ENCODE data around the gene CNTNAP2.
"Not testable (repeated sequence)": the region's sequence is repeated elsewhere in the genome, so short reads cannot be mapped to it uniquely, and the experiment has no call there.

The CNTNAP2 gene

DNA sequence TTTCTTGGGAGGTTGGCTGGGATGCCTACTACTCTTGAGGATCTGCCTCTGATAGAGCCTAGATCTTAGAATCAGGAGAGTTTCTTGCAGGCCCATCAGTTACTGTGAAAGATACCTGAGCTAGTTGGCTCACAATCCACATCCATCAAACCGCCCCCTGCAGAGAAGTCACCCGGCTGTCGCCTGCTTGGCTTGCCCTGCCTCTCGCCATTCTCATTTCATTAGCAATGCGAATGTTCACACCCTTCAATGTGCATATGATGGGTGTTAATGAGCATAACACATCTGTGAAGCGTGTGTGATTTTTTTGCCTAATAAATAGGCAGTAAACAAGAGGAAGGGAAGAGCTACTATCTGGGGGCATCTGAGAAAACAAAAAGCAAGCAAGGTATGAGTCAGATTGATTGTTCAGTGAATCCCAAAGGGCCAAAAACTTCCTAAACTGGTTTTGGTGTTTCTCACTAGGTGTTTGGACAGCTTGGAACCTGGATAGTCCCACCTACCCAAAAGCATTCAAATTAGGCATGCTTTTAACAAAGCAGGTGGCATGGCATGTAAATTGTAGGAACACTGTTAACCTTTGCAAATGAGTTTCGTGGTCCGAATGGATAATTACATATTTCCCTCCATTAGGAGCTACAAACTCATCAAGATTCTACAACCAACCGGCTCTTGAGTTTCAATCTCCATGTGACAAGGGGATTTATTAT lies 2201.7 kb downstream of the CNTNAP2 start:
- no peak for DNase-seq (ENCODE audit: low read depth)

DNA sequence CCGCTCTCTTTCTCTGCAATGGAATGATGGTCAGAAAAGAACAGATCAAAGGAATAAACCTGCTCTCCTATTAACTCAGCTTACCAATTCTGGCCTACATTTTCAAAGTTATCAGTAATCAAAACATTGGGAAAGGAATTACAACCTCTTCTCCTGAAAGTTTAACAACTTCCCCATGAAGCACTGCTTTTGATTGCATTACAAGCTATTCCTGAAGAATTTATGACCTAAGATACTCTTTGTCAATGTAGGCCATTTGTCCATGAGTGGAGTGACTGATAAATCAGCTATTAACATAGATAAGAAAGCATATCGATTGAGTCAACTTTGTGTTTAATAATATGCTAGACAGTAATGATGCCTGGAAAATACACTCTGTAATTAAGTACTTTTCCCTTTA lies 2202.2 kb downstream of the CNTNAP2 start:
- no peak for DNase-seq (ENCODE audit: low read depth)

DNA sequence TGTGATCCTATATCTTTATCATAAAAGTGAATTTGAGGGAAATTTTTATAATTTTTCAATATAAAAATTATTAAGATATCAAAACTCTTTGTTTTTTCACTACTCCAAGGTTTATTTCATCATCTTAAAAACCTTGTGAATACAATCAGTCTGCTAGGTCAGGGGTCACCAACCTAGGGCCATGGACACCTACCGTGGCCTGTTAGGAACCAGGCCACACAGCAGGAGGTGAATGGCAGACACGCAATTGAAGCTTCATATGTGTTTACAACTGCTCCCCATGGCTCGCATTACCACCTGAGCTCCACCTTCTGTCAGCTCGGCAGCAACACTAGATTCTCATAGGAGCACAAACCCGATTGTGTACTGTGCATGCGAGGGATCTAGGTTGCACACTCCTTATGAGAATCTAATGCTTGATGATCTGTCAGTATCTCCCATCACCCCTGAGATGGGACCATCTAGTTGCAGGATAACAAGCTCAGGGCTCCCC lies 2202.8 kb downstream of the CNTNAP2 start:
- DNase-seq (ENCODE audit: low read depth), result no peak

DNA sequence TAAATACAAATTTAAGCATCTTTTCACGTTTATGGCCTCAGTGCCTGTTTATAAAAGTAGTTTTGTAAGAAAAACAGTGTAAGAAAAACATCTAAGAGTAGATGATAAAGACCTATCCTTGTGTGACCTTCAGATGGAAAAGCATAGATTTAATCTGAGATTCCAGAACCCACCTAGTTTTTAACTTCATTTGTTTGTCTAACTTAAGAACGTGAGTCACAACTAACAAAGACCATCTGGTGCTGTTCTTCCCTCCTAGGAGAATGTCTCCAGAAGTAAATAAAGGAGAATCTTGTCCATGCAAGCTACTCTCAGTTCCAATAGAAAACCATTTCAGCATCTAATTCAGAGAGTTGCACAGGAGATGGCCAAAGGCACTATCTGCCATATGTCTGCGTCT lies 2208.6 kb downstream of the CNTNAP2 start:
- DNase-seq (ENCODE audit: low read depth), result no peak

DNA sequence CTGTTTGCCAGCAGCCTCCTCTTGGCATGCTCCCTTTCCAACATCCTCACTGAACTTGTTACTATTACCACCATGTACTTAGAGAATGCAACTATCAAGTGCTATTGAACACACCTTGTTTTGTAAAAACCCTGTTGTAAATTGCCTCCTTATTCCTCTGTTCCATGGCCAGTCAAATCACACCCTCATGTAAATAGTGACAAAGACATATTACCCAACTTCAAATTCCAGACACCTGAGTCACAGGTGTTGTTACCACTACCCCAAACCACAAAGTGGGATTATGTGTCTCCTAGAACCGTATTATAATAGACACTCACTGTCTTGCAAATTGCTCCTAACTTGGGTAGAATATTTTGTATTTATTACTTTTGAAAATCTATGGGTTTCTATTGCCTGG lies 2210.8 kb downstream of the CNTNAP2 start:
- DNase-seq (ENCODE audit: low read depth), result no peak

DNA sequence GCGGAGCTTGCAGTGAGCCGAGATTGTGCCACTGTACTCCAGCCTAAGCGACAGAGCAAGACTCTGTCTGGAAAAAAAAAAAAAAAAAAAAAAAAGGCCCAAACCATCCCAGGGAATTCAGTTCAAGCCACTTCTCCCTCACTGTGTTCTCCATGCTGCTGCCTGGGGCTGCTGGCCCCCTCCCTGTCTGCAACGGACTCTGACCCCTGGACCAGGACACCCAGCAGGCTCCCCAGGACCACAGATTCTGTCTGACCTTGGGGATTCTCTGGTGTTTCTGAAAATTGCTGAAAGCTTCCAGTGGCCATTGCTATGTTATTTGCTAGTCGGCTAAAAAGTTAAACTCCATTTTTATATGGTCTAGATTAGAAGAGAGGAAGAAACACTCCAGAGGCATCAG lies 2212.3 kb downstream of the CNTNAP2 start:
- no peak for DNase-seq (ENCODE audit: low read depth)

DNA sequence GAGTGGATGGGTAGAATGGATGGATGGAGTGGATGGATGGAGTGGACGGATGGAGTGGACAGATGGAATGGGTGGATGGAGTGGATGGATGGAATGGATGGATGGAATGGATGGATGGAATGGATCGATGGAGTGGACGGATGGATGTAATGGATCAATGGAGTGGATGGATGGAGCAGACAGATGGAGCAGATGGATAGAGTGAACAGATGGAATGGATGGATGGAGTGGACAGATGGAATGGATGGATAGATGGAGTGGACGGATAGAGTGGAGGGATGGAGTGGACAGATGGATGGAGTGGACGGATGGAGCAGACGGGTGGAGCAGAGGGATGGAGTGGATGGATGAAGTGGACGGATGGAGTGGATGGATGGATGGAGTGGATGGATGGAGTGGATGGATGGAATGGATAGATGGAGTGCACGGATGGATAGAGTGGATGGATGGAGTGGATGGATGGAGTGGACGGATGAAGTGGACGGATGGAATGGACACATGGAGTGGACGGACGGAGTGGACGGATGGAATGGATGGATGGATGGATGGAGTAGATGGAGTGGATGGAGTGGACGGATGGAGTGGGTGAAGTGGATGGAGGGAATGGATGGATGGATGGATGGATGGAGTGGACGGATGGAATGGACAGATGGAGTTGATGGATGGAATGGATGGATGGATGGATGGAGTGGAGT lies 2213.7 kb downstream of the CNTNAP2 start:
- no peak for DNase-seq (ENCODE audit: low read depth)

DNA sequence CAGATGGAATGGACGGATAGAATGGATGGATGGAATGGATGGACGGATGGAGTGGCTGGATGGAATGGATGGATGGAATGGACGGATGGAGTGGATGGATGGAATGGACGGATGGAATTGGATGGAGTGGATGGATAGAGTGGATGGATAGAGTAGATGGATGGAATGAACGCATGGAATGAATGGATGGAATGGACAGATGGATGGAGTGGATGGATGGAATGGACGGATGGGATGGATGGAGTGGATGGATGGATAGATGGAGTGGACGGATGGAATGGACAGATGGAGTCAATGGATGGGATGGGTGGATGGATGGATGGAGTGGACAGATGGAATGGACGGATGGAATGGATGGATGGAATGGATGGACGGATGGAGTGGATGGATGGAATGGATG lies 2214.2 kb downstream of the CNTNAP2 start:
- DNase-seq (ENCODE audit: low read depth), result no peak

DNA sequence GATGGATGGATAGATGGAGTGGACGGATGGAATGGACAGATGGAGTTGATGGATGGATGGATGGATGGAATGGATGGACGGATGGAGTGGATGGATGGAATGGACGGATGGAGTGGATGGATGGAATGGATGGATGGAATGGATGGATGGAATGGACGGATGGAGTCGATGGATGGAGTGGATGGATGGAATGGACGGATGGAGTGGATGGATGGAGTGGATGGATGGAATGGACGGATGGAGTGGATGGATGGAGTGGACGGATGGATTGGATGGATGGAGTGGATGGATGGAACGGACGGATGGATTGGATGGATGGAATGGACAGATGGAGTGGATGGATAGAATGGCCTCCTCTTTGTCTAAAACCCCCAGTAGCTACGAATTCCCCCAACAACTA lies 2214.9 kb downstream of the CNTNAP2 start:
- DNase-seq (ENCODE audit: low read depth), result not testable (repeated sequence)

DNA sequence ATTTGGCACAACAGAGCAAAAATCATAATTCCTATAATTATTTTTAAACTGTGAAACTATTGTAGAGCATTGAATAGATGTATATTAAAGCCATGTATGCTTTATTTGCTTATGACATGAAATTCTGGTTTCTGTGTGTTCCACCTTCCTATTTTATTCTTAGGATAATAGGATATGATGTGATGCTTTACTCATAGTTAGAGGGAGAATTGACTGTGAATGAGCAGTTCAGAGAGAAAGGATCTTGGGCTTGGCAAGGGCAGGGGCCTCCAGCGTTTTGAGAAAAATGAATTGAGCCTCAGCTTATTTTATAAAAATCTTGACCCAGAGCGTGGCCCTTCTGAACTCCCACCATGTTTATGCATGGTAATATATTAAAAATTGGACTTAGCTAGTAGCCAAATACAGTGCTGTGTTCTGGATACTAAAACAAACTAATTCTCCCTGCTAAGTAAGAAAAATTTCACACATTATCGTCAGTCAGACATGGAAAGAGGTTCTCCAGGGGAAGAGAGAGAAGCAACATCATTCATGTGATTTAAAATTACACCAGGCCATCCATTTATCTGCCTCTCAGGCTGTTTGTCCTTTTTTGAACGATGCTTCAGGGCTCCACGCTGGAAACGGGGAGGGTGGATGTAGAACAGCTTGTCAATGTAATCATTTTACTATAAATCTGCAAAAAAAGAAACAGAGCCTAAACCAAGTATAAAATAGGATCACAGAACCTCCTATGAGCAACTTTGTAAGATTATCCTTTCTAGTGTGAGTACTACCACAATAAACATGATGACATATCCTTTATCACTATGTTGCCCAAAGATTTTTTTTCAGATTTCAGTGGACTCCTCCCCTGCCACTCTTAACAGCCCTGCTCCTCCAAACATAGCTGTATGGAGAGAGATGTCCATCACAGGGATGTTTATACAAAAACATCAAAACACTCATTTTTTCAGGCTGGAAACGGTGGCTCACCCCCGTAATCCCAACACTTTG lies 2215.9 kb downstream of the CNTNAP2 start:
- DNase-seq (ENCODE audit: low read depth), result no peak

DNA sequence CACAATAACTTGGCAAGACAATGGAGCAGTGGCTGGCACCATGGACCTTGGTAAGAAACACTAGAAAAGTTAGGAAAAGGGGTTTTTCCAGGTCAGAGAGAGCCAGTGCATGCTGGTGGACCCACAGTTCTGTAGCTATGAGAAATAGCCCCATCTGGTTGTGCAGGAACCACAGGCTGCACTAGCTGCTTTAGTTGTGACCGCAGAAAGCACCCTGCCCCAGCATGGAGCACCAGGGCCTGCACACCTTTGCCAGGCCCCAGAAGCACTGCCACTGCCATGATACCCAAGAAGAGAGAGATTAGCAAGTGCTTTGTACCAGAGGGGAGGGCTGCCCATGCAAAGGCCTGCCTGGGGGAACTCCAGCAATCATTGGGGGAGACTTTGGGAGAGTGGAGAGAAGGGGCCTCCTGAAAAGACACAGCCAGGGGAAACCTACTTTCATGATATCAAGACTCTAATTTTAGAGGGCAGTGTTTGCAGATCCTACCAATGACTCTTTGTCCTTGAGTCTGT lies 2217.9 kb downstream of the CNTNAP2 start:
- DNase-seq (ENCODE audit: low read depth), result no peak

DNA sequence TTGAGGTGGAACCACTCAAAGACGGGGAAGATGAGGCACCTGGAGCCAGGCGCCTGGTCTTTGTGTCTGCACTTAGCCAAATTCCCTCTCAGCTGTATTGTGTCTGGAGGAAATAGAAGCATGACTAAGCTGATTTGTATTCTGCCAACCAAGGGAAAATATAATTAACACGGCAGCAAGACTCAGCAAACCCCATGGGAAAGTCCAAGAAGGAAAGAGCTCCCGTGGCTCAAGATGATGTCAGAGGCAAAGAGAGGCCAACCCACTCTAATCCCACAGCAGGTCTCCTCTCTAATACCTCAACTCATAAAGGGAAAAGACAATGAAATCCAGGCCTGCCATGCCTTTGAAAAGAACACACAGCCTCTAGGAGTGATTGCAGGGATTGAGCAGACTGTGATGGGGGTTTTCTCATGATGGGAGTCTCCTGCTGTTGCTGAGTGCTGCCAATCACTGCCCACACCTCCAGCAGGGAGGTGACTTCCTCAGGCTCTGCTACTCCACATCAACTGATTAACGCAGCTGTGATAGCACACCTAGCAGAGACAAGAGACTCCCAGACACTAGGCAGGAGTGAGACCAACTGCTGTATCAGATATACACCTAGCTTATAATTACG lies 2218.5 kb downstream of the CNTNAP2 start:
- no peak for DNase-seq (ENCODE audit: low read depth)

DNA sequence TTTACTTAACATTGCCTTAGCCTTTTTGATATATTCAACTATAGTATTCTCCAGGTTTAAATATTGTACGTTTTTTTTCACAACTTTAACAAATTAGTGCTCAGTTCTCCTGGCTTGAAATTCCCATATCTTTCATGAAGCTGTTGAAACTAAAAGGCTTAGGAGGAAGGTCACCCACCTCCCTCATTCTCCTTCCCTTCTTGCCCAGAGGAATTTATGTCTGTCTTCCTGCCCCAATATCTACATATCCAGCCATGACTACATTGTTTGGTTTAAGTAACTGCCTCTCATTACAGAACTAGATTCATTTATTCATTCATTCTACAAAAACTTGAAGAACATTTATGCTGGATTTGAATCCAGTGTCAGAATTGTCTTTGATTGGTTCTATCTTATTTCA lies 2219.2 kb downstream of the CNTNAP2 start:
- DNase-seq (ENCODE audit: low read depth), result no peak

DNA sequence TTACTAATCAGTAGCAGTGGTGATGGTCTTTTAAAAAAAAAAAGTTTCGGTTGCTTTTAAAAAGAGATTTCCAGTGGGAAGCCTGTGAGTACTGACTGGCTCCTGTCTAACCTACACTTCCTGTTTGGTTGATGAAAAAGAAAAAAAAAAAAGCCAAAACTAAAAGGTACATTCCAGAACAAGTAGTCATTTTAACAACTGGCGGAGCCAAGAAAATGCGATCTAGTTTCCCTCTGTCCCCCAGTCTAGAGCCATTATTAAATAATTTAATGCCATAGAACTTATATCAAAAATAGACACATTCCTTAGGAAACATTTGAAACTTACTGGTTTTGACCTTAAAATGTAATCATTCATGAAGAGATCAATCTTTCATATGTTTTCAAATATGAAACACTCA lies 2219.8 kb downstream of the CNTNAP2 start:
- no peak for DNase-seq (ENCODE audit: low read depth)

DNA sequence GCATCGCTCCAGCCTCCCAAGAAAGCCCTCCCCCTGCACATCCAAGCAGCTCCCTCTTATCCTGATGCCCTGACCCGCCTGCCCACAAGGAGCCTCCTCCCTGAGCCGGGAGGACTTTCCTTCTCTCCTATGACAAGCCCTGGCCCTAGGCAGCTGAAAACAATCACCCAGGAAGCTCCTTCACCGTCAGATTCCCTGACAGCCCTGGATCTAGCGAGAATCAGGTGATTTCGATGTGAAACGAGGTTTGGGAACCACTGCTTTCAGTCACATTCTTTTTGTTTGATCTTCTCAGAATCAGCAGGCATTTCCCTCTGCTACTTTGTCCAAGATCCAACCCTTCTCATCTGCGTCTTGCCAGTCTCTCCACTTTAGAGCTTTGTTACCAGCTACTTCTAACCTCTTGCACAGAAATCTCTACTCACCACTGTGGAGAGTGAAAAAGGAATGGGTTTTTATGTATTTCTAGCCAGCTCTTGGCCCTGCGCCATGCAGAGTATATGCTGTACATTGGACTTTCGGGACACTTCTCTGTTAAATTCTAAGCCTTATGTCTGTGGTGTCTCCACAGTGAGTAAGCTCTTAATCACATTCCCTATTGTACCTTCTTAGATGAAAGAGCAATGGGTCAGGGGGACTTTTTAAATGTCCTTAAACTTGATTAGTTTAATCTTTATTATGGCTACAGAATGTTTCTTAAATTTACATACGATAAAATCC lies 2220.8 kb downstream of the CNTNAP2 start:
- no peak for DNase-seq (ENCODE audit: low read depth)

DNA sequence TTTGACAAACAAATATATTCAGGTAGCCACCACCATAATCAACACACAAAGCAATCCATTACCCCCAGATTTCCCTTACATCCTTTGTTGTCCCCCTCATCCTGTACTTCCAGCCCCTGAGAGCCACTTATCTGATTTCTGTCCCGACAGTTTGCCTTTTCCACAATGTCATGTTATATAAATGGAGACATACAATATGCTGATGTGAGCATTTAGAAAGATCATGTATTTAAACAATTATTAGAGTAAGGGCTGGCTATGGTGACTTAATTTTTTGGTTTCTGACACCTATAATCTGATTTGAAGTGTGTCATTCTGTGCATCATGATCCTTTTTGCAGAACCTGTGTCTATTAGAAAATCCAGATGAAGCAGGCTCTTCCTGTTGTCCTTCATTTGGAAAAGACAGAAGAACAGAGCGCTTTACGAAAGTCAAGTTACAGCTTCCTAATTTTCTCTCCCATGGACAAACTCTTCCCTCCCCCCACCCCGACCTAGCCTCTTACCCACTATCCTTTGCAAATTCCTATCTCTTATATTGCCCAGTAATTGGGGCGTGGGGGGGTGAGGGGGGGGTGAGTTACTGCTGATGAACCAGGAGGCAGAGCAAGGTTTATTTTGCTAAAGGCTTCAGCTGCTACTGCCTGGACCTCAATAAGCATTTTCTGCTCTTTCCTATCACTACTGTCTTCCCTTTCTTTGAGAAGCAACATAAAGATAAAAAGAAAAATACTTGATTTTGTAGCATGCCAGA lies 2221.6 kb downstream of the CNTNAP2 start:
- no peak for DNase-seq (ENCODE audit: low read depth)

DNA sequence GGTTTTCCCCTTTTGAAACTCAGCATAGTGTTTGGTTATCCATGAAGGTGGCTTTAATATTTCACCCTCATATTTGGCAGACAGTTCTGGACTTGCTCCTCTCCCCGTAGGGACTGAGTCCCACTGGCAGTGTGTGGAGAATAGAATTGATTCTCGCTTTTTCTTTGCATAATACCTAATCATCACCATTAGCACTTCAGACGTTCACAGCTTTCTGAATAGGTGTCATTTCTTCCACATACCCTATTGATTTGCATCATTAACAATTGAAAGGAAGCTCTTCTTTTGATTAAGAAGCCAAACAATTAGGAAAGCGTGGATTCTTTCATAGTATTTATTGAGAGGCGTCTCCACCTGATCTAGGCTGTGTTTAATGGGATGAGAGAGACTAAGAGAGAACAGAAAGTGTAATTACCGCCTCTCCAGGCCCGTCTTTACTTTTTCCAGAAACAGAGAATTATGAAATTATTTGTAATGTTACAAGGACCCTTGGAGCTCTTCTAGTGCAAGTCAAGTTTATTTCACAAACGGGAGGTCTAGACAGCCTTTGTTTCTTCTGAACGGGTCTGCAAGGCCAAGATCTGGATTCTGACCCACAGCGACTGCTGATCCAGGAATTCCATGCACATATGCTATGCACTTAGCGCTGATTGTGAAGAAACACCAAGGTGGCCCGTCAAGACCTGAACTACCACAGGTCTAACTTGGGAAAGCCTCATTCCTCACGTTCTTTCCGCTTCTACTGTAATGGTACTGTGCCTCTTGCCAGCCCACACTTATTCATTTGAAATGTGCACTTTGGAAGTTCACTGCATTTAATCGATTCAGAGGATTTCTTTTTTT lies 2224.1 kb downstream of the CNTNAP2 start:
- DNase-seq (ENCODE audit: low read depth), result no peak

DNA sequence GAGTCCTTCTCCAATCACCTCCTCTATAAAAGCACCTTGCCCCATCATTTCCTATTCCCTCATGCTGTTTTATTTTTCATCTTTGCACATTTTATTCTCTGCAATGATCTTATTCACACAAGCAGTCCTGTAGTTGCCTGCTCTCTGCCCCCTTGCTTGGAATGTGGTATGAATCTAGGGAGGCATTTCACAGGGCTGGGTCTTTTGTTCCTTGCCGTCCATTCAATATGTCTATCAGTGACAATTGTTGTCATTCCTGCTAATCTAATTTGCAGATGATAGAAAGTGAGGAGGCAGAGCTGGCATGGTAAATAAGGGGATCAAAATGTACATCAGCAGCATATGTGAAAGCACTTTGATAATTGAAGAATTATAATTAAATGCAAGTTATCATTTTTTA lies 2227.8 kb downstream of the CNTNAP2 start:
- no peak for DNase-seq (ENCODE audit: low read depth)

DNA sequence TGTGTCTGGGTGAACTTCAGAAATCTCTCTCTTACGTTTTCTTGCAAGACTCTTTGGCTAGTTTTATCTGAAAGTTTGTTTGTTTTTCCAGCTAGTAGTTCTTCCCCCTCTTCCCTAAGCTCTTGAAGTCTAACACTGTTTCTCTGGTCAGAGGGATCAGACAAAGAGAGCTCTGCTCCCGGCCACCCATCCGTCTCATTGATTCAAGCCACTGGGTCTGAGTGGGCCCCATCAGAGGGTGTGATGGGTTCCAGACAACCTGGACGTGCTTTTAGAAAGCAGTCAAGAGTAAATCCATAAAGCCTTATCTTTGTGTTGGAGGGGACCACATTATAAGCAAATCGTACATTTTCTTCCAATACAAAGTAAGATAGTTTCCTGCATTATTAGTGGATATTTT lies 2231.4 kb downstream of the CNTNAP2 start:
- DNase-seq (ENCODE audit: low read depth), result no peak
